Psoas muscle (tissue), 8 donors: ENCODE measurements around the gene SYNDIG1. TPM values are rescaled to one million over a fixed set of nuclear protein-coding genes. Genes with fewer than 3 reads are reported as not detected.

ENCODE experiments used
- ATAC-seq, 4 donors: fragments of 200-7000 bp; cut with Tn5 transposase; one replicate each; pipeline ENCODE4 v1.9.1; 2020; ENCODE audit warnings: moderate library complexity in 3 of 4, mild to moderate bottlenecking in 2 of 4
- DNase-seq, 2 donors: peaks; one replicate each; pipeline ENCODE4 v3.0.0-alpha.2; 2020
- H3K27ac ChIP-seq: fragments of 200-600 bp; one replicate; pipeline ENCODE4 v1.8.0; 2022
- H3K27me3 ChIP-seq, 3 donors: fragments of 200-600 bp in 1 of 3; one replicate each; pipeline versions ENCODE4 v1.6.1 to v1.8.0; 2013 to 2022; ENCODE audit warnings: low read length in 2 of 3, mild to moderate bottlenecking in 2 of 3, moderate library complexity in 1 of 3; ENCODE audit not compliant: insufficient read depth in 3 of 3
- H3K36me3 ChIP-seq, 2 donors: fragments of 200-600 bp in 1 of 2; one replicate each; pipeline versions ENCODE4 v1.6.1 to v1.8.0; 2013 to 2022; ENCODE audit warnings: low read depth in 1 of 2, mild to moderate bottlenecking in 1 of 2, moderate library complexity in 1 of 2; ENCODE audit not compliant: insufficient read depth in 1 of 2
- H3K4me1 ChIP-seq: fragments of 200-600 bp; one replicate; pipeline ENCODE4 v1.8.0; 2022
- H3K4me3 ChIP-seq: fragments of 200-600 bp; one replicate; pipeline ENCODE4 v1.8.0; 2022; ENCODE audit warnings: mild to moderate bottlenecking
- H3K9me3 ChIP-seq: fragments of 200-600 bp; one replicate; pipeline ENCODE4 v1.8.0; 2022
- WGBS, 3 donors: extraction: QIAGEN DNeasy Blood & Tissue Kit; methylation state at CpG; one replicate each; pipeline versions ENCODE4 v1.1.6 to v1.1.7; 2013; 5-methylcytosine and 5-hydroxymethylcytosine counted together
- intact Hi-C, 2 donors: fragments of 100-400 bp; cut with DNase I; formaldehyde crosslinking; loops; one replicate each; pipeline versions ENCODE4 v1.11.0 to v1.14.2; 2022
- long read RNA-seq, 2 donors: library from polyadenylated mRNA; unstranded; transcript quantifications; one replicate each; pipeline ENCODE4 v2.0.0, GENCODE V29; 2021
- polyA plus RNA-seq, 3 donors: library from polyadenylated mRNA; stranded (reverse); fragments of 200-250 nt; gene quantifications; one replicate each; pipeline ENCODE4 v1.2.3, GENCODE V29; 2013
- total RNA-seq, 4 donors: library from RNA; stranded (reverse); fragmentation: NEBNext Ultra II Directional in 2 of 4; extraction: Animal tissue kit (Norgen Biotek cat#: 25700) in 2 of 4; gene quantifications; one replicate each; pipeline versions ENCODE4 v1.2.1 to v1.2.4, GENCODE V29; 2021 to 2023
- TF ChIP-seq, protein P1 (sequence below): fragments of 200-600 bp; IDR thresholded peaks from one replicate; pipeline ENCODE4 v1.8.0; 2022; ENCODE audit warnings: antibody characterized with exemption
- donor health status: healthy with polysubstance abuse.
- donor health status: DM: no; HTN: no; CAD: no; lungs with moderate emphysema.
- donor health status: Bipolar disorder and iron deficiency.
- donor health status: healthy.
- donor health status: DM: yes; HTN: yes; CAD: no.
- donor health status: DM: no; HTN: no; CAD: no.
- donor health status: DM: no; HTN: no; CAD: no.
- donor health status: DM: yes; HTN: yes; CAD: no.

The SYNDIG1 gene
- total RNA-seq, result not detected
- polyA plus RNA-seq, result under 1 TPM in 2 of 3 donors, not detected in 1; 0.03 to 0.10 TPM
- long read RNA-seq, donor 1, result 0 reads
- long read RNA-seq, donor 2, result 0 reads

DNA sequence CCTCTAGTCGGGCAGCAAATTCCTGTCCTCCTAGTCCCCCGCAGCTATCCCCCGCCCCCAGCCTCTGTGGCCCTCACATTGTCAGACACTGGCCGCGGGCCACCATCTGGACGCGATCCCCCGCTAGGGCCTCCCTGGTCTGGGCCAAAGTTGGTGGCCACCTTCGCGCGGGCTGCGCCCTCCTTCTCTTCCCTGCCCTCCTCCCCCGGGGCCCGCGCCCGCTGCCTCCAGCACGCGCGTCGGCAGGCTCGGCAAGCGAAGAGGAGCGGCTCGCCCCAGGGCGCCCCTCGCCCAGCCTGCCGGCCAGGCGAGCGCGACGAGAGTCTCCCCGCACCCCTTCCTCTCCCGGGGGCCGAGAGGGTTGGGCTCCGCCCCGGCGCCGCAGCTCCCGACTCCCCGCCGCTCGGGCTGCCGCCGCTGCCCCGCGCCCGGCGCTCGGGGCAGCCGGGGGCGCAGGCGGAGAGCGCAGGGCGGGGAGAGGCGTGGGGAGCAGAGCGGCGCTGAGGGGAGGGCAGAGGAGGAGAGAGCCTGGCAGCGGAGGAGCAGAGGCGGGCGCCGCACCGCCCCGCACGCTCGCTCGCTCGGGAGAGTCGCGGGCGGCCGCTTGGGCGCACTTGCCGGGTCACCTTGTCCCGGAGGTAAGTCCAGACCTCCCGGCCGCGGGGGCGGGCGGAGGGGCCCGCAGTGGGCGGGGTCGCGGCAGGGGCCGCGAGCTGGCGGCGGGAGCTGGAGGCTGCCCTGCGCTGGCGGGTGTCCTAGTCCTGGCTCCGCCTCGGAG is at the start of gene SYNDIG1:
TSS of gene SYNDIG1 (plus strand) at position 514 of the 778 bp plus-strand sequence. CDS start 73,469 bp downstream, outside the sequence.
- intact Hi-C loops, result no loop called here
- Histone ChIP-seq H3K4me1 (no peaks in the 10 kb centered on the region), H3K9me3 (no peaks in the 10 kb centered on the region), H3K27me3 (peaks cover 0 to 53% (median 22%) of the 10 kb centered on the region in 3 donors), H3K4me3 (peak within 1 kb of the TSS; percentile 51), H3K36me3 (no peaks in the 10 kb centered on the region), H3K27ac (no peak within 1 kb of the TSS)
- no peak for DNase-seq
- no peak for ATAC-seq
- TF ChIP-seq, protein P1, sequence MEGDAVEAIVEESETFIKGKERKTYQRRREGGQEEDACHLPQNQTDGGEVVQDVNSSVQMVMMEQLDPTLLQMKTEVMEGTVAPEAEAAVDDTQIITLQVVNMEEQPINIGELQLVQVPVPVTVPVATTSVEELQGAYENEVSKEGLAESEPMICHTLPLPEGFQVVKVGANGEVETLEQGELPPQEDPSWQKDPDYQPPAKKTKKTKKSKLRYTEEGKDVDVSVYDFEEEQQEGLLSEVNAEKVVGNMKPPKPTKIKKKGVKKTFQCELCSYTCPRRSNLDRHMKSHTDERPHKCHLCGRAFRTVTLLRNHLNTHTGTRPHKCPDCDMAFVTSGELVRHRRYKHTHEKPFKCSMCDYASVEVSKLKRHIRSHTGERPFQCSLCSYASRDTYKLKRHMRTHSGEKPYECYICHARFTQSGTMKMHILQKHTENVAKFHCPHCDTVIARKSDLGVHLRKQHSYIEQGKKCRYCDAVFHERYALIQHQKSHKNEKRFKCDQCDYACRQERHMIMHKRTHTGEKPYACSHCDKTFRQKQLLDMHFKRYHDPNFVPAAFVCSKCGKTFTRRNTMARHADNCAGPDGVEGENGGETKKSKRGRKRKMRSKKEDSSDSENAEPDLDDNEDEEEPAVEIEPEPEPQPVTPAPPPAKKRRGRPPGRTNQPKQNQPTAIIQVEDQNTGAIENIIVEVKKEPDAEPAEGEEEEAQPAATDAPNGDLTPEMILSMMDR, result no peak
- WGBS, 3 donors, result 0 to 1% (median 1%) methylated on average over 54 to 91 of the region's 91 CpGs

DNA sequence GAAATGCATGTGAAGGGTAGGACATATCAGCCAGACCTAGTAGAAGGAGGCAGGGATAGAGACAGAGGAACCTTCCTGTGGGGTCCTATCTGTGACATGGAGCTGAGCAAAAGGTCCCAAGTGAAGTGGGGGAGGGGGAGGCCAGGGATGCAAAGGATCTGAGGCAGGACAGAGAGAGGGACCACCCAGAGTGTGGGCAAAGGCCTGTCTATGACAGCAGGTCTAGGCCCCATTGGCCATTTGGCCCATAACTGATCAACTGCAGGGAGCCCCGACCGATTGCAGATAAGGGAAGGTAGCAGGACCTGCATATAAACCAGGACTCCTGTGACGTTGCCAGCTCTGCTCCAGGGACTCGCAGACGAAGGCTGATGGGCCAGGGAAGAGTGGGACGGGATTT is 49.6 kb upstream of the SYNDIG1 start:
- ATAC-seq, result no peak

DNA sequence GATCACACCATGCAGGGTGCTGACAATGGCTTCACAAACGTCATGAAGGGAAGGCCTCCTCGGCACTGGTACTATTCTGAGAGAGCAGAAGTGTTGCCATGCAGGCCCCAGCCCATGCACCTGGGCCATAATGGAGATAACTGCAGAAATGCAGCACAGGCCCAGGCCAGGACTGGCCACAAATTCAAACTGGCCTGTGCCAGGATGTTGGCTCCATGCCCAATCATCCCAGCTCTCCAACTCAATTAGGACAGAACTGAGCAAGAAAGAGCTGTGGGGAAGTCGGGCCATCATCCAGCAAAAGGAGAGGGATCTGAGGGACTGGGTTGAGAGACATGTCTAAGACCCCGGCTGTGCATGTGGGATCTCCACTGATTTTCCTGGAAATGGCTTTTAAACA is 48.9 kb upstream of the SYNDIG1 start:
- peaks cover 3% of the 10 kb centered on the region for H3K9me3 ChIP-seq
- ATAC-seq (no peak), DNase-seq (no peak)
- no peaks in the 10 kb centered on the region for H3K4me1 ChIP-seq
- H3K27me3 ChIP-seq, result no peaks in the 10 kb centered on the region
- no peak overlapping the region for H3K27ac ChIP-seq
- no peaks in the 10 kb centered on the region for H3K36me3 ChIP-seq
- WGBS, 3 donors, result 67 to 73% (median 72%) methylated on average over 4 of the region's 4 CpGs
- TF ChIP-seq, protein P1, result no peak
- H3K4me3 ChIP-seq, result no peak overlapping the region
- intact Hi-C loops, result no loop called here

More for the DNA sequence above, 49.6 kb upstream of the SYNDIG1 start:
- Histone ChIP-seq H3K4me1 (no peaks in the 10 kb centered on the region), H3K36me3 (no peaks in the 10 kb centered on the region), H3K27ac (no peak overlapping the region), H3K27me3 (no peaks in the 10 kb centered on the region), H3K9me3 (peaks cover 3% of the 10 kb centered on the region), H3K4me3 (no peak overlapping the region)
- DNase-seq, result no peak
- 83 to 87% (median 83%) methylated on average over 6 of the region's 6 CpGs for WGBS, 3 donors
- intact Hi-C loops, result no loop called here
- TF ChIP-seq, protein P1, result no peak

DNA sequence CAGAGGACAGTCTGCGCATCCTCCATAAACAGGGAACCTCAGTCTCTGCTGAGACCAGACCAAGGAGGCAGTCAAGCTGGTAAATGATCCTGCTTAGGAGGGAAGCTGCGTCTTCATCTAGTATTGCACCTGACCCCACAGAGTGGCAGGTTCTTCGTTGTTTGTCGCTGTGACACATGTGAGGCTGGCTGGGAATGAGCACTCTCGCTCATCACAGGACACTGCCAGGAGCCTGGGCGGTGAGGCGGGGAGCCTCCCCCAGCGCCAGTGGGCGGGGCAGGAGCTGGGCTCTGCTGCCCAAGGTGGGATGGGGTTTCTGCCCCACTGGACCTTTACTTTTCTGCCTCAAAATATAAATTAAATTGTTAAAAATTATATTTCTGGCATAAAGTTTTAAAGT is 48.4 kb upstream of the SYNDIG1 start:
- Histone ChIP-seq H3K27ac (no peak overlapping the region), H3K4me1 (no peaks in the 10 kb centered on the region), H3K4me3 (no peak overlapping the region), H3K9me3 (peaks cover 3% of the 10 kb centered on the region), H3K27me3 (no peaks in the 10 kb centered on the region), H3K36me3 (no peaks in the 10 kb centered on the region)
- ATAC-seq (no peak), DNase-seq (no peak)
- 78 to 85% (median 83%) methylated on average over 9 of the region's 9 CpGs for WGBS, 3 donors
- intact Hi-C loops, result no loop called here
- TF ChIP-seq, protein P1, result no peak
